ENCODE data around the gene C12orf42.

The C12orf42 gene

GRCh38 chr12:103354403-103354802, 141.4 kb downstream of the C12orf42 start:
- Histone ChIP-seq H3K36me3 (ENCODE audit: control insufficient read depth, insufficient read depth, low read length) (no peaks in the 10 kb centered on the region), H3K4me3 (ENCODE audit: low read length) (no peak overlapping the region), H3K27me3 (ENCODE audit: control insufficient read depth, insufficient read depth, low read length) (no peaks in the 10 kb centered on the region), H3K9me3 (ENCODE audit: control insufficient read depth, low read length) (no peaks in the 10 kb centered on the region), H3K9ac (ENCODE audit: low read length) (no peak overlapping the region), H3K4me1 (ENCODE audit: control insufficient read depth, insufficient read depth, low read length) (no peaks in the 10 kb centered on the region)

- Histone ChIP-seq H3K4me1 (ENCODE audit: control insufficient read depth, insufficient read depth, low read length) (no peaks in the 10 kb centered on the region), H3K9ac (ENCODE audit: low read length) (no peak overlapping the region), H3K9me3 (ENCODE audit: control insufficient read depth, low read length) (no peaks in the 10 kb centered on the region), H3K36me3 (ENCODE audit: control insufficient read depth, insufficient read depth, low read length) (no peaks in the 10 kb centered on the region), H3K4me3 (ENCODE audit: low read length) (no peak overlapping the region), H3K27me3 (ENCODE audit: control insufficient read depth, insufficient read depth, low read length) (no peaks in the 10 kb centered on the region)
These were observed 141.9 kb downstream of the C12orf42 start for GRCh38 chr12:103353913-103354312.

GRCh38 chr12:103350116-103350515, 145.7 kb downstream of the C12orf42 start:
- Histone ChIP-seq H3K9me3 (ENCODE audit: control insufficient read depth, low read length) (no peaks in the 10 kb centered on the region), H3K9ac (ENCODE audit: low read length) (no peak overlapping the region), H3K4me3 (ENCODE audit: low read length) (no peak overlapping the region), H3K36me3 (ENCODE audit: control insufficient read depth, insufficient read depth, low read length) (no peaks in the 10 kb centered on the region), H3K4me1 (ENCODE audit: control insufficient read depth, insufficient read depth, low read length) (no peaks in the 10 kb centered on the region), H3K27me3 (ENCODE audit: control insufficient read depth, insufficient read depth, low read length) (no peaks in the 10 kb centered on the region)

GRCh38 chr12:103348935-103349334, 146.8 kb downstream of the C12orf42 start:
- no peaks in the 10 kb centered on the region for H3K4me1 ChIP-seq (ENCODE audit: control insufficient read depth, insufficient read depth, low read length)
- no peak overlapping the region for H3K9ac ChIP-seq (ENCODE audit: low read length)
- H3K27me3 ChIP-seq (ENCODE audit: control insufficient read depth, insufficient read depth, low read length), result no peaks in the 10 kb centered on the region
- H3K4me3 ChIP-seq (ENCODE audit: low read length), result no peak overlapping the region
- H3K36me3 ChIP-seq (ENCODE audit: control insufficient read depth, insufficient read depth, low read length), result no peaks in the 10 kb centered on the region
- no peaks in the 10 kb centered on the region for H3K9me3 ChIP-seq (ENCODE audit: control insufficient read depth, low read length)

GRCh38 chr12:103336940-103337339, 158.8 kb downstream of the C12orf42 start:
- no peaks in the 10 kb centered on the region for H3K4me1 ChIP-seq (ENCODE audit: control insufficient read depth, insufficient read depth, low read length)
- no peaks in the 10 kb centered on the region for H3K9me3 ChIP-seq (ENCODE audit: control insufficient read depth, low read length)
- H3K27me3 ChIP-seq (ENCODE audit: control insufficient read depth, insufficient read depth, low read length), result no peaks in the 10 kb centered on the region
- H3K9ac ChIP-seq (ENCODE audit: low read length), result no peak overlapping the region
- no peak overlapping the region for H3K4me3 ChIP-seq (ENCODE audit: low read length)
- no peaks in the 10 kb centered on the region for H3K36me3 ChIP-seq (ENCODE audit: control insufficient read depth, insufficient read depth, low read length)

- Histone ChIP-seq H3K27me3 (ENCODE audit: control insufficient read depth, insufficient read depth, low read length) (no peaks in the 10 kb centered on the region), H3K9me3 (ENCODE audit: control insufficient read depth, low read length) (no peaks in the 10 kb centered on the region), H3K4me3 (ENCODE audit: low read length) (no peak overlapping the region), H3K36me3 (ENCODE audit: control insufficient read depth, insufficient read depth, low read length) (no peaks in the 10 kb centered on the region), H3K4me1 (ENCODE audit: control insufficient read depth, insufficient read depth, low read length) (no peaks in the 10 kb centered on the region), H3K9ac (ENCODE audit: low read length) (no peak overlapping the region)
These were observed 161.3 kb downstream of the C12orf42 start for GRCh38 chr12:103334466-103334865.

- Histone ChIP-seq H3K9me3 (ENCODE audit: control insufficient read depth, low read length) (no peaks in the 10 kb centered on the region), H3K36me3 (ENCODE audit: control insufficient read depth, insufficient read depth, low read length) (no peaks in the 10 kb centered on the region), H3K4me1 (ENCODE audit: control insufficient read depth, insufficient read depth, low read length) (no peaks in the 10 kb centered on the region), H3K27me3 (ENCODE audit: control insufficient read depth, insufficient read depth, low read length) (no peaks in the 10 kb centered on the region), H3K4me3 (ENCODE audit: low read length) (no peak overlapping the region), H3K9ac (ENCODE audit: low read length) (no peak overlapping the region)
These were observed 162.1 kb downstream of the C12orf42 start for GRCh38 chr12:103333676-103334075.

GRCh38 chr12:103331643-103332042, 164.1 kb downstream of the C12orf42 start:
- Histone ChIP-seq H3K4me1 (ENCODE audit: control insufficient read depth, insufficient read depth, low read length) (no peaks in the 10 kb centered on the region), H3K9me3 (ENCODE audit: control insufficient read depth, low read length) (no peaks in the 10 kb centered on the region), H3K27me3 (ENCODE audit: control insufficient read depth, insufficient read depth, low read length) (no peaks in the 10 kb centered on the region), H3K9ac (ENCODE audit: low read length) (no peak overlapping the region), H3K4me3 (ENCODE audit: low read length) (no peak overlapping the region), H3K36me3 (ENCODE audit: control insufficient read depth, insufficient read depth, low read length) (no peaks in the 10 kb centered on the region)

GRCh38 chr12:103330672-103331071, 165.1 kb downstream of the C12orf42 start:
- H3K4me1 ChIP-seq (ENCODE audit: control insufficient read depth, insufficient read depth, low read length), result no peaks in the 10 kb centered on the region
- H3K27me3 ChIP-seq (ENCODE audit: control insufficient read depth, insufficient read depth, low read length), result no peaks in the 10 kb centered on the region
- no peak overlapping the region for H3K4me3 ChIP-seq (ENCODE audit: low read length)
- H3K9me3 ChIP-seq (ENCODE audit: control insufficient read depth, low read length), result no peaks in the 10 kb centered on the region
- no peaks in the 10 kb centered on the region for H3K36me3 ChIP-seq (ENCODE audit: control insufficient read depth, insufficient read depth, low read length)
- H3K9ac ChIP-seq (ENCODE audit: low read length), result no peak overlapping the region

- H3K4me1 ChIP-seq (ENCODE audit: control insufficient read depth, insufficient read depth, low read length), result no peaks in the 10 kb centered on the region
- H3K4me3 ChIP-seq (ENCODE audit: low read length), result no peak overlapping the region
- no peaks in the 10 kb centered on the region for H3K27me3 ChIP-seq (ENCODE audit: control insufficient read depth, insufficient read depth, low read length)
- no peaks in the 10 kb centered on the region for H3K36me3 ChIP-seq (ENCODE audit: control insufficient read depth, insufficient read depth, low read length)
- H3K9me3 ChIP-seq (ENCODE audit: control insufficient read depth, low read length), result no peaks in the 10 kb centered on the region
- H3K9ac ChIP-seq (ENCODE audit: low read length), result no peak overlapping the region
These were observed 168.1 kb downstream of the C12orf42 start for GRCh38 chr12:103327676-103328075.

- Histone ChIP-seq H3K36me3 (ENCODE audit: control insufficient read depth, insufficient read depth, low read length) (no peaks in the 10 kb centered on the region), H3K9me3 (ENCODE audit: control insufficient read depth, low read length) (no peaks in the 10 kb centered on the region), H3K4me1 (ENCODE audit: control insufficient read depth, insufficient read depth, low read length) (no peaks in the 10 kb centered on the region), H3K9ac (ENCODE audit: low read length) (no peak overlapping the region), H3K27me3 (ENCODE audit: control insufficient read depth, insufficient read depth, low read length) (no peaks in the 10 kb centered on the region), H3K4me3 (ENCODE audit: low read length) (no peak overlapping the region)
These were observed 169.6 kb downstream of the C12orf42 start for GRCh38 chr12:103326190-103326589.

- Histone ChIP-seq H3K27me3 (ENCODE audit: control insufficient read depth, insufficient read depth, low read length) (no peaks in the 10 kb centered on the region), H3K9me3 (ENCODE audit: control insufficient read depth, low read length) (no peaks in the 10 kb centered on the region), H3K4me3 (ENCODE audit: low read length) (no peak overlapping the region), H3K9ac (ENCODE audit: low read length) (no peak overlapping the region), H3K4me1 (ENCODE audit: control insufficient read depth, insufficient read depth, low read length) (no peaks in the 10 kb centered on the region), H3K36me3 (ENCODE audit: control insufficient read depth, insufficient read depth, low read length) (no peaks in the 10 kb centered on the region)
These were observed 177.2 kb downstream of the C12orf42 start for GRCh38 chr12:103318566-103318965.

GRCh38 chr12:103317220-103317619, 178.5 kb downstream of the C12orf42 start:
- Histone ChIP-seq H3K4me1 (ENCODE audit: control insufficient read depth, insufficient read depth, low read length) (no peaks in the 10 kb centered on the region), H3K27me3 (ENCODE audit: control insufficient read depth, insufficient read depth, low read length) (no peaks in the 10 kb centered on the region), H3K9me3 (ENCODE audit: control insufficient read depth, low read length) (no peaks in the 10 kb centered on the region), H3K9ac (ENCODE audit: low read length) (no peak overlapping the region), H3K4me3 (ENCODE audit: low read length) (no peak overlapping the region), H3K36me3 (ENCODE audit: control insufficient read depth, insufficient read depth, low read length) (no peaks in the 10 kb centered on the region)

Data from mucosa of stomach (tissue), 1 donor.